Activated naive CD8-positive, alpha-beta T cell treated with anti-CD3 and anti-CD28 coated beads, Interleukin-2, amount 50 U/mL, for 16 hours (primary cell): ENCODE data around the gene SPATA2L.

ENCODE experiments used
- DNase-seq: peaks from one replicate; pipeline ENCODE4 v3.0.0-alpha.2; 2020; ENCODE audit warnings: low read depth, low spot score

SPATA2L gene

DNA sequence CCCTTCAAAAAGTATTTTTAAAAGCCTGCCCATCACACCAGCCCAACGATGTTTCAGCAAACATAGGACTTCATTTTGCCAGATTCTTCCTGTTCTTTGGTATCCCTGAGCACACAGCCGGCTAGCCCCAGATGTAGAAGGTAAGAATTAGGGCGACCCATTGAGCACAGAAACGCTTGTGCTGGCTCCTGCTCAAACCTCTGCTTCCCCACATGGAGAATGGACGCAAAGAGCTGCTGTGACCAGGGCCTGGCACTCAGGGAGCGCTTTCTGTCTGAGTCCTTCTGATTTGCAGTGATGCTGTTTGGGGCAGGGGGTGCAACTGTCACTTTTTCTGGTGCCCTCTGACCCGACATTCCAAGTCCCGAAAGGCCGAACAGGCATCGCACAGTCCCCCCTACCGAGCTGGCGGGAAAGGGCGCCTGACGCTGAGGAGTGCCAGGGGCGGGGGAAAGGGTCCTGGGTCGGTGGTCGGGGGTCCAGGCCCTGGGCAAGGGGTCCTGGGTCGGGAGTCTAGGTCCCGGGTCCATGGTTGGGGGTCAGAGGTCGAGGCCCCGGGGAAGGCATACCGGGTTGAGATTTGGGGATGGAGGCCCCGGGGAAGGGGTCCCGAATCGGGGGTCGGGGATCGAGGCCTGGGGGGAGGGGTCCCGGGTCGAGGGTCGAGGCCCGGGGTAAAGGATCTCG, 44.9 kb downstream of the SPATA2L start:
- no peak for DNase-seq

DNA sequence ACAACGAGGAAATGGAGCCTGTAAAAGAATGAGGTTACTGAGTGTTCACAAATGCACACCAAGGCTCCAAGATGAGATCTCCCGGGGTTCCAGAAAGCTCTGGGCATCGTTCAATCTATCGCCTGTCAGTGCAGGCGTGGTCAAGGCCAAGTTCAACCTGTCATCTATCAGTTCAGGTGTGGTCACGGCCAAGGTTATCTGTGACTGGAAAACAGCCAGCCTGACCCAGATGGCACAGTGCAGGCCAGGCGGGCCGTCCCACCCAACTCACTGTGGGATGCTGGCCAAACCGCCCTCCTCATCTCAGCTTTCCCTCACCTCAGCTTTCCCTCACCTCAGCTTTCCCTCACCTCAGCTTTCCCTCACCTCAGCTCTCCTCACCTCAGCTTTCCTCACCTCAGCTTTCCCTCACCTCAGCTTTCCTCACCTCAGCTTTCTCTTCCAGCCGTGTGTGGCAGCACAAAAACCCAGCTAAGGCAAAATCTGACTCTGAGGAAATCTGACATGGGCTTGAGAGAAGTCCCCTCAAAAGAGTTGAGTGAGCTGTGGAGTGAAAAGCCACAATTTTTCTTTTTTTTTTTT, 46.4 kb downstream of the SPATA2L start:
- DNase-seq, result no peak

DNA sequence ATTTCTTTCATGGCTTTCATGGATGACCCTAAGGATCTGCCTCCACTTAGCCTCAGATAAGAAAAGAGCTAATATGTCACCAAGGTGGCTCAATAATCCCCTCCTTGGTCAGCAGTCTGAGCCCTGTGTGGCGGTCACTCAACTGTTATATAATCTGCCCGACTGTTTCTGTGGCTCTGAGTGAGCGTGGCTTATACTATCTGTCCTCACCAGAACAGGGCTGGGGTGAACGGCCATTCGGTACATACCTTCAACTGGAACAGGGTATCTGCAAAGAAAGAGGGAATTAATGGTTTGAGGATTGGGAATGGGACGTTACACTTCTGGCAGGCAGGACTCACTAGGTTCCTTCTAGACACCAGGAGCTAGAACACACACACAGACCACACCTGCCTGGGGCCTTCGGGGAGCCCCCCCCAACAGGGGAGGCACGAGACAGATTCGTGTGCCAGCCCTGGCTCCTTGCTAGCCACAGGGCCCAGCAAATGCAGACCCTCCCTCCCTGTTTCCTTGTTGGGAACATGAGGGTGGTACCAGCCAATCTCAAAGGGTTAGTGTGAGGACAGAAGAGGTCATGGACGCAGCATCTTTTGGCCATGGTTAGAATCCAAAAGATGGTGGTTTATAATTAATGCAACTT, 47.7 kb downstream of the SPATA2L start:
- no peak for DNase-seq

DNA sequence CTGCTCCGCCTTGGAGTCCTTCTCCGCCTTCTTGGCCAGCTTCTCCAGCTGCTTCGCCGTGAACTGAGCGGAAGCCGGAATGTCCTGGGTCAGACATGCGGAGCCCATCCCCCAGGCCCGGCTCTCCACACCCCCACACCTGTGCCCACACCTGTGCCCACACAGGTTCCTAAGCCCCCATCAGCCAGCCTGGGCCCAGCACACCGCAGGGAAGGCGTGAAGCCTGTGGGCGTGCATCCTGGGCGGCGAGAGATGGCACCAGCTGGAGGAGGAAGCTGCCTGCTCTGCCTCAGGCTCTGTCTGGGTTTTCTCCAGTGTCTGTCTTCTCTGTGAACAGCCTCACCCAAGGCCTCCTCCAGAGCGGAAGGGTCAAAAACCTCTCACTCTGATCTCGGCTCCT, 49.9 kb downstream of the SPATA2L start:
- no peak for DNase-seq

DNA sequence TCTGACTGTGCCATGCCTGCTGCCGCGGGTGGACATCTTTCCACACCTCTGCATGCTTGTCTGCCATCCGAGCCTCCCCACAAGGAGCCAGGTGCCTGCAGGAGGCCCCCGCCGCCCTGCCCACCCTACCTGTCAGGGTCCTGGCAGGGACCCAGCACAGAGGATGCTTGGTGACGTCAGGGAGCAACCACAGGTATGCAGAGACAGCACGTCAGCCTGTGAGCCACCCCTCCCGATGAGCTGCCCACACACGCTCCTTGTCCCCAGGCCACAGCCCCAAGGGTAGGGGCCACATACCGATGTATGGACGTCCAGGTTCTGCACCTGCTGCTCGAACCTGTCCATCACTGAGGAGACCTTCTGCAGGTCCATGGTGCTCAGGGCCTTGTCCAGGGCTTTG, 54.6 kb downstream of the SPATA2L start:
- no peak for DNase-seq
